HG02973 (cell line): ENCODE results near the gene TRIM75.
"Not testable (repeated sequence)": the region's sequence is repeated elsewhere in the genome, so short reads cannot be mapped to it uniquely, and the experiment has no call there.

Source experiments
- ATAC-seq: cut with Tn5 transposase; IDR thresholded peaks from one replicate; pipeline ENCODE4 v1.9.1; 2021; ENCODE audit warnings: moderate library complexity; ENCODE audit not compliant: unreplicated experiment

Gene TRIM75

GRCh38 chr4:165053645-165054044 is at the start of gene TRIM75:
Gene TRIM75, plus strand, starts transcription at chr4:165053866. Its CDS starts 5,282 bp downstream, at chr4:165059148.
- no peak for ATAC-seq

GRCh38 chr4:165005352-165005925 is 48.2 kb upstream of the TRIM75 start:
- ATAC-seq = no peak

GRCh38 chr4:165006456-165006855 is 47.2 kb upstream of the TRIM75 start:
- no peak for ATAC-seq

- ATAC-seq = no peak
These were observed 46.8 kb upstream of the TRIM75 start for GRCh38 chr4:165006886-165007285.

- ATAC-seq = peak; percentile 47
These were observed 44.0 kb upstream of the TRIM75 start for GRCh38 chr4:165009493-165010227.

DNA sequence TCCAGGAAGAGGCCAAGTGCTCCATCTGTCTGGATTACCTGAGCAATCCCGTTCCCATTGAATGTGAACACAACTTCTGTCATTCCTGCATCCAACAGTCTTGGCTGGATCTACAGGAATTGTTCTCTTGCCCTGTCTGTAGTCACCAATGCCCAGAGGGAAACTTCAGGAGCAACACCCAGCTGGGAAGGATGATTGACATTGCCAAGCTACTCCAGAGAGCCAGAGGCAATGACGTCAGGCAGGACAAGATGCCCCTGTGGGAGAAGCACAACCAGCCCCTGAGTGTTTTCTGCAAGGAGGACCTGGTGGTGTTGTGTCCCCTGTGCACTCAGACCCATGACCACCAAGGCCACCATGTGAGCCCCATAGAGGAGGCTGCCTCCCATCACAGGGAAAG is 43.2 kb upstream of the TRIM75 start:
- no peak for ATAC-seq

- ATAC-seq = no peak
These were observed 42.7 kb upstream of the TRIM75 start for GRCh38 chr4:165010991-165011390.

GRCh38 chr4:165011403-165011802 is 42.3 kb upstream of the TRIM75 start:
- no peak for ATAC-seq

DNA sequence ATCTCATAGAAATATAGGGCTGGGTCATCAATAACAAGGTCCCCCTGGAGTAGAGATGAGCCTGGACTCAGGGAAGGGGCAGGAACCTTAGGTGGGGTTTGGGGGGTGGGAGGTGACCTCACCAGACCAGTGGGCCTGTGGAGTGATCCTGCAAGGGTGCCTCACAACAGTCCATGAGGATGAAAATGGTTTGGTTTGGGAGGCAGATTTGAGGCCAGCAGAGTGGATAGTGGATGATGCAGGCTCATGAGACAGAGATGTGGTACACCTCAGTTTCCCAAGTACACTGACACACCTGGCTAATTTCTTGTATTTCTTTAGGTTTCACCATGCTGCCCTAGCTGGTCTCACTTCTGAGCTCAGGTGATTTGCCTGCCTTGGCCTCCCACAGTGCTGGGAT is 40.0 kb upstream of the TRIM75 start:
- no peak for ATAC-seq

- ATAC-seq = peak; percentile 54
These were observed 36.7 kb upstream of the TRIM75 start for GRCh38 chr4:165016971-165017370.

DNA sequence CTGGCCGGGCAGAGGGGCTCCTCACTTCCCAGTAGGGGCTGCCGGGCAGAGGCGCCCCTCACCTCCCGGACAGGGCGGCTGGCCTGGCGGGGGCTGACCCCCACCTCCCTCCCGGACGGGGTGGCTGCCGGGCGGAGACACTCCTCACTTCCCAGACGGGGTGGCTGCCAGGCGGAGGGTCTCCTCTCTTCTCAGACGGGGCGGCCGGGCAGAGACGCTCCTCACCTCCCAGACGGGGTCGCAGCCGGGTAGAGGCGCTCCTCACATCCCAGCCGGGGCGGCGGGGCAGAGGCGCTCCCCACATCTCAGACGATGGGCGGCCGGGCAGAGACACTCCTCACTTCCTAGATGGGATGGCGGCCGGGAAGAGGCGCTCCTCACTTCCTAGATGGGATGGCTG is 33.7 kb upstream of the TRIM75 start:
- not testable (repeated sequence) for ATAC-seq

- ATAC-seq = not testable (repeated sequence)
These were observed 27.9 kb upstream of the TRIM75 start for GRCh38 chr4:165025782-165026181.

GRCh38 chr4:165027762-165028402 is 25.8 kb upstream of the TRIM75 start:
- ATAC-seq = no peak

DNA sequence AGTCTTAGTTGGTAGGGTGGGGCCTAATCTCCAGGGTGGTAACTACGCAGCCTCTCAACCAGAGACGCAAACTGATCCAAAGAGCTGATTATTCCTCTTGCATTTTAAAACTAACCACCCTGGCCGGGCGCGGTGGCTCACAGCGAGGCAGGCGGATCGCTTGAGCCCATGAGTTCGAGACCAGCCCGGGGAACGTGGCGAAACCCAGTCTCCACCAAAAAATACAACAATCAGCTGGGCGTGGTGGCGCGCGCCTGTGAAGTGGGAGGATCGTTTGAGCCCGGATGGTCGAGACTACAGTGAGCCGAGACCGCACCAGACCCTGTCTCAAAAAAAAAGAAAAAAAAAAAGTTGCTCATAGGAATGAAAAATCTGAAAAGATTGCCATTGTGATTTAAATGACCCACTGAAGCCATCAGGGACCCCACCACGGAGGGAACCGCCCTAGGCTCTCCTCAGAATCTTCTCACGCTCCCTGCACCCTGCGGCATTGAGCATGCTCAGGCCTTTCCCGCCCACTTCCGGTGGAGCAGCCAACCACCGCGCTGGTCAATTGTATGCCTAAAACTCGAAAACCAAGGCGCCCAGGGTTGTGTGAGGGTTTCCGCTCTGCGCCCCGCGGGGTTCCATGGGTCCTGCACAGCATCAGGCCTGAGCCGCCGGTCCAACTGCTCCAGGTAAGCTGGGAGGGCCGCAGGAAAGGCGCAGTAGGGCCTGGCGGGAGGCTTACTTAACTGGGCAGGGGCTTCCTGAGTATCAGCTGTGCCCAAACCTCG is 22.0 kb upstream of the TRIM75 start, which contains the start of gene TRIM60:
TRIM60 (plus strand) TSS at position 564 of the 776 bp plus-strand sequence. CDS start 8,074 bp downstream, outside the sequence.
- ATAC-seq = no peak

DNA sequence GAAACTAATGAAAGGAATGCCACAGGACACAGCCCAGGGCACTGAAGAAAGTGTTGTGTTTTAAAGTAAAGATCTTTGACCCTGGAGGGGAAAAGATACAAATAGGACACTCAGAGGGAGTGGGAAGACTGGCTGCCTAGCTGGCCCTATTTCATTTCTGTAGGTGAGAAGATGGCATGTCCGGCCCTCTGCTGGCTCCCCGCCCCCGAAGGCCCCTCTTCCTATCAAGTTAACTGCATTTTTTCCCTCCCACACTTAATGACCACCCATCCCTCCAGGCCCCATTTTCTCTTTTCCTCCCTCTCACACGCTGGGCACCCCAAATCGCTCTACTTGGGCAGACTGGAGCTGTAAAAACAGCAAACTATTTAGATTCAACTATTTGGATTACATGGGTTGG is 5.5 kb upstream of the TRIM75 start:
- no peak for ATAC-seq

DNA sequence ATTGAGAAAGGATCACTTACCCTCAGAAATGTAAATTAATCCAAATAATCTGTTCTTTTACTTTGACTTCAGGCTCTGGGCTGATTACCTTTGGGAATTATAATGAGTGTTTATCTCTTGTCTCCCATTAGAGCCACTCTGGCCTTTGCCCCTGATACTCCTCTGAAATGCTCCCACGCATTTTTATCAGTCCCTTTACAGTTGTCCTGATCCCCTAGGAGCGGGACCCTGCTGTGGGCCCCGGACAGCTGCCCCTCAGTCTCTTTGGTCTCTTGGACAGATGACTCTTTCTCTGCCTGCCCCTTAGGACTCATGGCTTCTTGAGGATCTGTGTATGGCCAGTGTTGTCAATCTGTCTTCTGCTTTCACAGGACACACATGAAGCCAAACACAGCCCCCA is 1.0 kb upstream of the TRIM75 start:
- ATAC-seq = no peak

GRCh38 chr4:165055601-165056000 is 1.9 kb downstream of the TRIM75 start:
- ATAC-seq = no peak

- ATAC-seq = no peak
These were observed 5.0 kb downstream of the TRIM75 start for GRCh38 chr4:165058666-165059065.

GRCh38 chr4:165059386-165059785 is 5.7 kb downstream of the TRIM75 start:
- no peak for ATAC-seq

- ATAC-seq = no peak
These were observed 7.3 kb downstream of the TRIM75 start for GRCh38 chr4:165060938-165061337.

- no peak for ATAC-seq
These were observed 16.9 kb downstream of the TRIM75 start for GRCh38 chr4:165070560-165070959.
